IMR-90 (cell line): Measurements from ENCODE around the gene NPW.

Experiments
- BHLHE40 ChIP-seq: fragments of 150-350 bp; IDR thresholded peaks from 2 replicates; pipeline ENCODE4 v1.6.1; 2016; ENCODE audit warnings: mild to moderate bottlenecking, low read depth, low read length
- CTCF ChIP-seq: conservative IDR thresholded peaks from 2 replicates; pipeline ENCODE4 v1.5.1; 2012; ENCODE audit warnings: mild to moderate bottlenecking, low read depth, low read length, improper control_type of control experiment
- USF2 ChIP-seq: fragments of 150-350 bp; IDR thresholded peaks from 2 replicates; pipeline ENCODE4 v1.6.1; 2017; ENCODE audit warnings: mild to moderate bottlenecking, antibody characterized with exemption, low read length, low read depth

GRCh38 chr16:2048116-2048543 is 28.5 kb downstream of the NPW start:
- no peak for TF ChIP-seq BHLHE40
- no peak for TF ChIP-seq CTCF
- TF ChIP-seq USF2, result no peak
